ENCODE data around the gene PRELID3B.

DNA sequence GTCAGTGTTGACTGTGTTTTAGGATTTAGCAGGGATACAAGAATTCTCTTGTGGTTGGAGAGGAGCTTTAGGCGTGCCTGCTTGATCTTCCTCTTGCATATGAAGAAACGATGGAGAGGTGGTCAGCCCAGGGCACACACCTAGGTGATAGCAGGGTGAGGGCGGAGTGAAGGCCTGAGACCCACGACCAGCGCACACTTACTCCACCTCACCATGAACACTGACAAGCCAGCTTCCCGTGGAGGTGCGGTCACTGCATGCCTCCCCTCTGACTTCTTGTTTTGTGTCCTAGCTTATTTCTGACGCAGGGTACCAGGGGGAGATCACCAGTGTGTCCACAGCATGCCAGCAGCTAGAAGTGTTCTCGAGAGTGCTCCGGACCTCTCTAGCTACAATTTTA is 53.4 kb downstream of the PRELID3B start:
- TF ChIP-seq, protein P1, sequence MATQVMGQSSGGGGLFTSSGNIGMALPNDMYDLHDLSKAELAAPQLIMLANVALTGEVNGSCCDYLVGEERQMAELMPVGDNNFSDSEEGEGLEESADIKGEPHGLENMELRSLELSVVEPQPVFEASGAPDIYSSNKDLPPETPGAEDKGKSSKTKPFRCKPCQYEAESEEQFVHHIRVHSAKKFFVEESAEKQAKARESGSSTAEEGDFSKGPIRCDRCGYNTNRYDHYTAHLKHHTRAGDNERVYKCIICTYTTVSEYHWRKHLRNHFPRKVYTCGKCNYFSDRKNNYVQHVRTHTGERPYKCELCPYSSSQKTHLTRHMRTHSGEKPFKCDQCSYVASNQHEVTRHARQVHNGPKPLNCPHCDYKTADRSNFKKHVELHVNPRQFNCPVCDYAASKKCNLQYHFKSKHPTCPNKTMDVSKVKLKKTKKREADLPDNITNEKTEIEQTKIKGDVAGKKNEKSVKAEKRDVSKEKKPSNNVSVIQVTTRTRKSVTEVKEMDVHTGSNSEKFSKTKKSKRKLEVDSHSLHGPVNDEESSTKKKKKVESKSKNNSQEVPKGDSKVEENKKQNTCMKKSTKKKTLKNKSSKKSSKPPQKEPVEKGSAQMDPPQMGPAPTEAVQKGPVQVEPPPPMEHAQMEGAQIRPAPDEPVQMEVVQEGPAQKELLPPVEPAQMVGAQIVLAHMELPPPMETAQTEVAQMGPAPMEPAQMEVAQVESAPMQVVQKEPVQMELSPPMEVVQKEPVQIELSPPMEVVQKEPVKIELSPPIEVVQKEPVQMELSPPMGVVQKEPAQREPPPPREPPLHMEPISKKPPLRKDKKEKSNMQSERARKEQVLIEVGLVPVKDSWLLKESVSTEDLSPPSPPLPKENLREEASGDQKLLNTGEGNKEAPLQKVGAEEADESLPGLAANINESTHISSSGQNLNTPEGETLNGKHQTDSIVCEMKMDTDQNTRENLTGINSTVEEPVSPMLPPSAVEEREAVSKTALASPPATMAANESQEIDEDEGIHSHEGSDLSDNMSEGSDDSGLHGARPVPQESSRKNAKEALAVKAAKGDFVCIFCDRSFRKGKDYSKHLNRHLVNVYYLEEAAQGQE (IDR thresholded peaks at IDR 0.05; ENCODE audit: low read depth), result no peak
- TF ChIP-seq SIN3A (IDR thresholded peaks at IDR 0.05; ENCODE audit: low read depth) (no peak), RAD21 (IDR thresholded peaks at IDR 0.05; ENCODE audit: low read depth) (no peak), POLR2A (IDR thresholded peaks at IDR 0.05; ENCODE audit: borderline replicate concordance, extremely low read depth, insufficient read depth, insufficient read length) (no peak), EZH2phosphoT487 (IDR thresholded peaks at IDR 0.05; ENCODE audit: borderline replicate concordance) (no peak), POLR2AphosphoS5 (IDR thresholded peaks at IDR 0.05; ENCODE audit: low read depth, low read length) (no peak), FOSL1 (IDR thresholded peaks at IDR 0.05; ENCODE audit: low read depth) (no peak), EZH2 (IDR thresholded peaks at IDR 0.05) (no peak), SRF (IDR thresholded peaks at IDR 0.05; ENCODE audit: low read depth) (no peak), SP1 (IDR thresholded peaks at IDR 0.05; ENCODE audit: low read depth) (no peak), YY1 (IDR thresholded peaks at IDR 0.05; ENCODE audit: extremely low read depth, insufficient replicate concordance, low read depth, low read length) (no peak)
- TF ChIP-seq, protein P2, sequence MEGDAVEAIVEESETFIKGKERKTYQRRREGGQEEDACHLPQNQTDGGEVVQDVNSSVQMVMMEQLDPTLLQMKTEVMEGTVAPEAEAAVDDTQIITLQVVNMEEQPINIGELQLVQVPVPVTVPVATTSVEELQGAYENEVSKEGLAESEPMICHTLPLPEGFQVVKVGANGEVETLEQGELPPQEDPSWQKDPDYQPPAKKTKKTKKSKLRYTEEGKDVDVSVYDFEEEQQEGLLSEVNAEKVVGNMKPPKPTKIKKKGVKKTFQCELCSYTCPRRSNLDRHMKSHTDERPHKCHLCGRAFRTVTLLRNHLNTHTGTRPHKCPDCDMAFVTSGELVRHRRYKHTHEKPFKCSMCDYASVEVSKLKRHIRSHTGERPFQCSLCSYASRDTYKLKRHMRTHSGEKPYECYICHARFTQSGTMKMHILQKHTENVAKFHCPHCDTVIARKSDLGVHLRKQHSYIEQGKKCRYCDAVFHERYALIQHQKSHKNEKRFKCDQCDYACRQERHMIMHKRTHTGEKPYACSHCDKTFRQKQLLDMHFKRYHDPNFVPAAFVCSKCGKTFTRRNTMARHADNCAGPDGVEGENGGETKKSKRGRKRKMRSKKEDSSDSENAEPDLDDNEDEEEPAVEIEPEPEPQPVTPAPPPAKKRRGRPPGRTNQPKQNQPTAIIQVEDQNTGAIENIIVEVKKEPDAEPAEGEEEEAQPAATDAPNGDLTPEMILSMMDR (IDR thresholded peaks at IDR 0.05 in 2 of 3, conservative IDR thresholded peaks at IDR 0.05 in 1 of 3; ENCODE audit: borderline replicate concordance in 1 of 3, insufficient read depth in 1 of 3, low read depth in 2 of 3, low read length in 2 of 3), result no peak
